Stimulated activated naive CD8-positive, alpha-beta T cell treated with anti-CD3 and anti-CD28 coated beads, Interleukin-15, Interleukin-2, amounts not matched to agents 100 U/mL and 50 U/mL, for 24 hours (primary cell): ENCODE data around the gene RBSN.
A peak's percentile ranks its signal among the peaks of the same experiment; 100 is the strongest.

Source experiments
- ATAC-seq: fragments of 150-1000 bp; cut with Tn5 transposase; one replicate; pipeline ENCODE4 v1.10.0; 2021
- DNase-seq: peaks from one replicate; pipeline ENCODE4 v3.0.0; 2021

The RBSN gene

GRCh38 chr3:15099364-15100098 lies 583 bp upstream of the RBSN start:
- DNase-seq: peak; percentile 22
- ATAC-seq: peak; percentile 3

DNA sequence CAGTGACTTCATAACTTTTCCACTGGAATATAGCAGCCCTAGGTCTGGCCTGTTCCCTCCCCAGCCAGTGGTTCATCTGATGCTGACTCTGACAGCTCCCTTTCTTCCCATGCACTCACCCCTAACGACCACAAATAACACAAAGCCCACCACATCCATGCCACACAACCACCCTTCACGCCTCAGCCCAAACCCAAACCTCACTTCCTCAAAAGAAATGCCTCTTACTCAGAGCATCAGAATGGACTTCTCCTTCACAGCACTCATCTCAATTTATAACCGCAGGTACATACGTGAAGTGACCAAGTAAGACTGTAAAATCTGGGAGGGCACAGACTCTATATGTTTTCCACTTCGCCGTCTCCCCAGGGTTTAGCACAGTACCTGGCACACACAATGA lies 1.1 kb downstream of the RBSN start:
- ATAC-seq: no peak
- DNase-seq: peak; percentile 55

GRCh38 chr3:15096046-15096445 lies 2.9 kb downstream of the RBSN start:
- DNase-seq (no peak), ATAC-seq (no peak)

- no peak for DNase-seq
Measured at GRCh38 chr3:15094187-15094875, 4.6 kb downstream of the RBSN start.

GRCh38 chr3:15092686-15093085 lies 6.3 kb downstream of the RBSN start:
- no peak for DNase-seq
- no peak for ATAC-seq

More at GRCh38 chr3:15094187-15094875, 4.6 kb downstream of the RBSN start:
- ATAC-seq: no peak

GRCh38 chr3:15091575-15091974 lies 7.4 kb downstream of the RBSN start:
- no peak for ATAC-seq
- no peak for DNase-seq

DNA sequence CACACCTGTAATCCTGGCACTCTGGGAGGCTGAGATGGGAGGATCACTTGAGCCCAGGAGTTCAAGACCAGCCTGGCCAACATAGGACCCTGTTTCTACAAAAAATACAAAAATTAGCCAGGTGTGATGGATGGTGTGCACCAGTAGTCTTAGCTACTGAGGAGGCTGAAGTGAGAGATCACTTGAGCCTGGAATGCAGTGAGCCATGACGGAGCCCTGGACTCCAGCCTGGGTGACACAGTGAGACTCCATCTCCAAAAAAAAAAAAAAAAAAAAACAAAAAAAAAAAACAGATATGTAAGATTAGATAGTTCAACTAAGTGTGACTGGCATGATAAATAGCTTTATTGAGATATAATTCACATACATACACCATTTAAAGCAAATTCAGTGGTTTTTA lies 9.7 kb downstream of the RBSN start:
- DNase-seq: no peak
- ATAC-seq: no peak

DNA sequence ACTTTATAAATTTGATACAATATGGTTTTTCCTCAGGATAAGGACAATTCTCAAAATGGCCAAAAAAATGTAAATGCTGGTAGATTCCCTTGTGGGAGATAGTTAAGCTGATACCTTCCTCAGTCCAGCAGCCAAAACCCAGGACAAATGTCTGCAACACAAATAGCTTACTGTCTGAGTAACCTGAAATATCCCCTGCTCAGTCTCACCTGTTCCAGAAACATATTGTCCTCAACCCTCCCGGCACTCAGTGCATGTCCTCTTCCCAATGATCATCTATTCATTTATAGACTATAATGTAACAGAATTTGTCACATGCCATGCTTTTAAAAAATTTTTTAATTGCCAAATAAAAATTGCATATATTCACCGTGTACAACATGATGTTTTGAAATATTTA lies 12.2 kb downstream of the RBSN start:
- DNase-seq (no peak), ATAC-seq (no peak)

DNA sequence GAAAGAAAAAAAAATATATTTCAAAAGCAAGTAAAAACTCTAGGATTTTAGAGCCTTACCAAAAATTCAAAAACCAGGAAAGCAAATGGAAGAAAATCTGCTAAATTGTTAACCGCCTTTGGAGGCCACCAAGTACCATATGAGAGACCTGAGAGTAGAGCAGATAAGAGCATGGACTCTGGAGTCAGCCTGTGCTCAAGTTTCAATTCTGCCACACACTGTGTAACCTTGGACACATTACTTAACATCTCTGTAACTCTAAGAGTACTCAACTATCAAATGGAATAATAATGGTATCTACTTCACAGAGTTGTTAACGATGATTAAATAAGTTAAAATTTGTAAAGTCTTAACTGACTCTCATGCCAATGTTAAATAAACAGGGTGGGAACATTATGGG lies 12.7 kb downstream of the RBSN start:
- ATAC-seq (no peak), DNase-seq (no peak)

DNA sequence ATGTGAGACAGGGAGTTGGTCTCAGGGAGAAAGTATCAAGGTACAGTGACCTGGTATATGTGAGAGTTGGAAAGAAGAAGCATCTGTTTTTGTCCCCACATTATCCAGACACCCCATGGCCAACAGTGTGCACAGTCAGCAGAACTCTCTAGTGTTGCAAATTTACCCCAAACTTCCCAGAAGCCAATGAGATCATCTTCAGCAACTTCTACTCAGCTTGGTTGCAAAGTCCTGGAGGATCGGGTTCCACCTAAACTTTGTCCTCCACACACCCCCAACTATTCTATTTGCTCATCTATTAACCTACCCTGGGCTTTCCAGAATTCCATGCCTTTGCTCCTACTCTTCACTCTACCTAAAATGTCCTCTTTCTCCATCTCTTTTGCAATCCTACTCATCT lies 15.7 kb downstream of the RBSN start:
- DNase-seq (no peak), ATAC-seq (no peak)

DNA sequence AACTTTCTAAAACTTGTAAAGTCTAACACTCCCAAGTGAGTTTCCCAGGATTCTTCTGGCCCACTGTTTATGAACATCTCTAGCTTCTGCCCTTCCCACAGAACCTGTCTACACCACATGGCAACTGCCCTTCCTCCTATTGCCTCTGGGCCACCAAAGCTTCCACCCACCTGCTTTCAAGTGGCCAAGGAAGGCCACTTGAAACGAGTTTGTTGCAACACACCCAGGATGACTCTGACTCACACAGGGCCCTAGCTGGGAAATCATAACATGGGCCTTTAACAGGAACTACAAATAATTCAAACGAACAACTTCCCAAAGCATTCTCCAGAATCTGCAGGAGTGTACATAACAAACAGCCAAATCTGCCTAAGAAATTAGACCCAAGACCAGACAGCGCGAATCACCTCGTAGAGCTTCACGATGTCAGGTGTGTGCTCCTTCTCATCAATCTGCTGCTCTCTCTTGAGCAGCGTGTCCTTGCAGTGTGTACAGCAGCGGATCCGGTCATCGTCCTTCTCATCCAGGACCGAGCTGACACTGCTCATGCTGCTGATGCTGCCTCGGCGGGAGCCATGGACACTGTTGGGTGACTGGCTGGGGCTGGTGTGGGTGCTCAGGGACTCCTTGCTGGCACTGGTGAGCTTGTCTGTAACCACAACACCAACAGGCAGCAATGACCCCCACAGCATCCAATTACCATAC lies 16.8 kb downstream of the RBSN start:
- DNase-seq (no peak), ATAC-seq (no peak)

DNA sequence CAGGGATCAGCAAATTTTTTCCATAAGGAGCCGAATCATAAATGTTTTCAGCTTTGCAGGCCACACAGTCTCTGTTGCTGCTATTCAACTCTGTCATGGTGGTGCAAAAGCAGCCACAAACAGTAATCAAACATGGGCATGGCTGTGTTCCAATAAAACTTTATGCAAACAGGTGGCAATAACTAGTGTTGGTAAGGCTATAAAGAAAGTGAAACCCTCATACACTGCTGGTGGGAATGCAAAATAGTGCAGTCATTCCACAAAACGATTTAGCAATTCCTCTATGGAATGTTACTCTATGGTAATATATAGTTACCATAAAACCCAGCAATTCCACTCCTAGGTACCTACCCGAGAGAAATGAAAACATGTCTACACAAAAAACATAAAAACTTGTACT lies 19.9 kb downstream of the RBSN start:
- no peak for ATAC-seq
- DNase-seq: no peak

- ATAC-seq (no peak), DNase-seq (no peak)
Measured at GRCh38 chr3:15074500-15074899, 24.4 kb downstream of the RBSN start.

- no peak for ATAC-seq
- DNase-seq: no peak
Measured at GRCh38 chr3:15071699-15072098, 27.2 kb downstream of the RBSN start.

- no peak for ATAC-seq
Measured at GRCh38 chr3:15069441-15069840, 29.5 kb downstream of the RBSN start.

GRCh38 chr3:15066467-15066866 lies 32.5 kb downstream of the RBSN start:
- no peak for DNase-seq

More at GRCh38 chr3:15069441-15069840, 29.5 kb downstream of the RBSN start:
- DNase-seq: no peak

GRCh38 chr3:15065550-15066007 lies 33.4 kb downstream of the RBSN start:
- ATAC-seq (no peak), DNase-seq (no peak)

More at GRCh38 chr3:15066467-15066866, 32.5 kb downstream of the RBSN start:
- ATAC-seq: no peak

DNA sequence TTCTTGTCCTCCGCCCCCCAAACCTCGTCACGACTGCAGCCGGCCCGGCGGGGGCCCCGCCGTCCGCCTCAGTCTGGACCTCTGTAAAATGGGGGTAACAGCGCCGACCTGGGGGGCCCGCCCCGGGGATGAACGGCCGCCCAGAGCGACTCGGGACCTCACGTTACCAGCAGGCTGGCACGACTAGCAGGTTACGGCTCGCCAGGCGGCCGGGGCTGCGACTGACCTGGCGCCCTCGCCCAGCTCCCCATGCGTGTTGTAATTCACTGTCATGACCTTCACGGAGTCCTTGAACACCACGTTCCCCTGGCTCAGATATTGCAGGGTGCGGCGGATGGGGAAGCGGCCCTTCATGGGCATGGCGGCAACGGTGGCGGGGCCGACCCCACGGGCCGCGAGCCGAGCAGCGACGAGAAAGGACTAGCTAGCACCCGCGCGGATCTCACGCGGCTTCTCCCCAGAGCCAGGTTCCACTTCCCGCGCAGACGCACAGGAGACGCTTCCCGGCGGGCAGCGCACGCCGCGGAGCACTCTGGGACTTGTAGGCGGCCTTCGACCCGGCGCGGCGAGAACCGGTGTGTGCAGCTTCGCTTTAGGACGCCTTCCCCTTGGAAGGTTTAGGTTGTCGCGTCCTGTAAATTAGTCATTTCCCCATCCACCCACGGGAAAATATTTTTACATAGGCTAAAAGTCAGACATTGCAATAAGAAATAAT lies 34.0 kb downstream of the RBSN start, which contains the start of gene MRPS25:
TSS of gene MRPS25 (minus strand) at position 481 of the 715 bp plus-strand sequence. CDS start at position 360, 121 bp downstream.
- ATAC-seq: peak; percentile 98

DNA sequence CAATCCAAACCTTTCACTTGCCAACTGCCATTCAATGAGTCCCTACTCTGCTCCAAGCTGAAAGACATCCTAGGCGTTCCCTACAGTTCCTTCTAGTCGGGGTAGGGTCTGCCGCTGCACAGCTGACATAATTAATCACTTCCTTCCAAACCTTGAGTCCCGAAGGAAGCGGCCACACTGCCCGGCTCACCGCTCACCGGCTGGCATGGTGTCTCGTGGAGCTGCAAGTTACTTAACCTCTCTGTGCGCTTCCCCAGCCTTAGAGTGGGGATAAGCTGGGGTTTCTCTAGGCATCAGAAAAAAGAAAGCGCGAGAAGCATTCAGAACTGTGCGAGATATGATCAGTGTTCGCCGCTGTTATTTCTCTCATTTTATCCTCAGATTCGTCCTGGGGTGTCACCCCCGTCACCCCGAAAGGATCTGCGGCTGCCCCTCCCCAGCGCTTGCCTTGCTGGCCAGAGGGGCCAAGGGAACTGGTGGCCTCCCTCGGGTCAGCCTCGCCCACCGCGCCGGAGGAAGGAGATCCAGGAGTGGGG lies 34.6 kb downstream of the RBSN start:
- ATAC-seq: no peak

More for the DNA sequence above, 34.0 kb downstream of the RBSN start, which contains the start of gene MRPS25:
- DNase-seq: peak; percentile 91

DNA sequence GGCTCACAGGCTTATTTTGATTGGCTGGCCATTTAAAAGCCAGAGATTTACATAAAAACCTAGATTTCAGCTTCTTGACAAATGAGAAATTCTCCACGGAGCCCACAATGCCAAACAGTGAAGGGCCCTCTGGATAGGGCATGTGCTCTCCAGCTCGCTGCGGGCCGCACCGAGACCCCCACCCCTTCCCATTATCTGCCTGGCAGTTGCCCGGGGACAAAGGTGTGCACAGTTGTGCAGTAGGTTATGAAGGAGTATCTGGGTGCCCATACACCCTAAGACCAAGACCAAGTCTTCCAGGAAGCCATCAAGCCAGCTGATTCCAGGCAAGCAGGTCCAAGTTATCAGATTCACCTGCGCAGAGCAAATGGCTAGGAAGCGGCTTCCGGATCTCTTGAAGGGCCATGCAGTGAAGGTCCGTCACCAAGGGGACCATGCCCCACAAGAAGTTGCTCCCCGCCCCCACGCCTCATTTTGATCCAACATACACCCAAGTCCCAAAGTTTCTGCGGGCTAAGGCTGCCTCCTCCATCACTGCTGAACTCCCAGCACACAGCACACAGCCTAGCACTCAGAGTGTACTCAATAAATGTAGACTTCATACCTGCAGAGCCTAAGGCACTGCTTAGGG lies 35.2 kb downstream of the RBSN start:
- no peak for ATAC-seq
- no peak for DNase-seq

More for the DNA sequence above, 34.6 kb downstream of the RBSN start:
- peak; percentile 25 for DNase-seq

DNA sequence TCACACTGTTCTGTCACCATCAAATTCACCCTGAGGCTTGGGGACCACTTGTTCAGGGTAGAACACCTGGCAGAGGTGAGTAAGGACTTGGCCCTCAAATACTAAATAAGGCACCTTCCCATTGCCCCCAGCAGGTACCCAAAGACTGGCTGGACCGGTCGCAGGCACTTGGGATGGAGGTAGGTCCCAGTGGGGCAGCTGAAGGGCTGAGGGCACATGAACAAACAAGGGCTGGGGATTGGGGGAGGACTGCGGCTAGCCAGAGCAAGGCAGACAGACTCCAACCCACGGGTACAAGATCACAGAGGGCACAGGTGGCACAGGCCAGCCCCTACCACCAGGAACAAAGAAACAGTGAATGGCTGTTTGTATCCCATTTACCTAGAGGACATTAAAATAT lies 35.7 kb downstream of the RBSN start:
- DNase-seq (no peak), ATAC-seq (no peak)
